Naive thymus-derived CD4-positive, alpha-beta T cell (primary cell): Measurements from ENCODE around the gene PCSK9. TPM values are rescaled to one million over a fixed set of nuclear protein-coding genes. Genes with fewer than 3 reads are reported as not detected.

Experiments used
- ATAC-seq: fragments of 150-1000 bp; cut with Tn5 transposase; 2 replicates; pipeline ENCODE4 v1.10.0; 2021; ENCODE audit warnings: mild to moderate bottlenecking, moderate library complexity
- CTCF ChIA-PET: fragments of 350-600 bp; sonication (Branson Sonifier 250); formaldehyde crosslinking; loops from one replicate; lab custom pipeline; 2021; ENCODE audit warnings: antibody characterized with exemption; lab: Charles Lee
- POLR2A ChIA-PET: fragments of 350-600 bp; sonication (Branson Sonifier 250); formaldehyde crosslinking; loops from one replicate; lab custom pipeline; 2021; ENCODE audit warnings: antibody characterized with exemption, inconsistent platforms; lab: Charles Lee
- DNase-seq, 9 donors: peaks; one replicate each; pipeline versions ENCODE4 v3.0.0 to v3.0.0-alpha.2; 2020 to 2022; ENCODE audit warnings: mixed read lengths in 1 of 9
- H3K27ac ChIP-seq: one replicate; pipeline ENCODE4 v1.7.0; 2013; ENCODE audit warnings: mild to moderate bottlenecking, low read depth, low read length, moderate library complexity
- H3K27me3 ChIP-seq, 2 donors: one replicate each; pipeline ENCODE4 v1.7.0; 2013; ENCODE audit warnings: low read length in 2 of 2, mild to moderate bottlenecking in 2 of 2, moderate library complexity in 2 of 2; ENCODE audit not compliant: control insufficient read depth in 2 of 2, insufficient read depth in 2 of 2
- H3K36me3 ChIP-seq, 3 experiments: 1 replicate in 2 of 3; 2 replicates in 1 of 3; pipeline ENCODE4 v1.7.0; 2013; ENCODE audit warnings: low read length in 3 of 3, mild to moderate bottlenecking in 3 of 3, moderate library complexity in 1 of 3; ENCODE audit not compliant: insufficient read depth in 3 of 3, control insufficient read depth in 2 of 3
- H3K4me1 ChIP-seq, 2 donors: one replicate each; pipeline ENCODE4 v1.7.0; 2013; ENCODE audit warnings: low read length in 2 of 2, mild to moderate bottlenecking in 2 of 2, moderate library complexity in 1 of 2; ENCODE audit not compliant: control insufficient read depth in 2 of 2, insufficient read depth in 2 of 2
- H3K4me3 ChIP-seq: 2 replicates; pipeline ENCODE4 v1.7.0; 2013; ENCODE audit warnings: mild to moderate bottlenecking, low read length
- H3K9me3 ChIP-seq, 3 experiments: 1 replicate in 2 of 3; 2 replicates in 1 of 3; pipeline ENCODE4 v1.7.0; 2013; ENCODE audit warnings: low read length in 3 of 3; ENCODE audit not compliant: control insufficient read depth in 2 of 3
- H3K27ac Mint-ChIP-seq, 9 donors: one replicate each; pipeline ENCODE4 v1.8.0; 2020 to 2022; ENCODE audit warnings: mixed read lengths in 9 of 9, mild to moderate bottlenecking in 8 of 9, moderate library complexity in 5 of 9, inconsistent platforms in 2 of 9
- H3K27me3 Mint-ChIP-seq, 5 donors: one replicate each; pipeline ENCODE4 v1.8.0; 2021 to 2022; ENCODE audit warnings: mixed read lengths in 5 of 5, mild to moderate bottlenecking in 1 of 5
- H3K36me3 Mint-ChIP-seq, 5 donors: one replicate each; pipeline ENCODE4 v1.8.0; 2020 to 2022; ENCODE audit warnings: mixed read lengths in 5 of 5, mild to moderate bottlenecking in 3 of 5, inconsistent platforms in 1 of 5
- H3K4me1 Mint-ChIP-seq, 7 donors: one replicate each; pipeline ENCODE4 v1.8.0; 2020 to 2022; ENCODE audit warnings: mixed read lengths in 7 of 7, mild to moderate bottlenecking in 3 of 7, inconsistent platforms in 1 of 7
- H3K4me3 Mint-ChIP-seq, 10 donors: one replicate each; pipeline ENCODE4 v1.8.0; 2020 to 2022; ENCODE audit warnings: mild to moderate bottlenecking in 10 of 10, mixed read lengths in 10 of 10, moderate library complexity in 6 of 10, inconsistent platforms in 2 of 10
- H3K9me3 Mint-ChIP-seq, 11 donors: one replicate each; pipeline ENCODE4 v1.8.0; 2020 to 2022; ENCODE audit warnings: mixed read lengths in 11 of 11, mild to moderate bottlenecking in 4 of 11, inconsistent platforms in 1 of 11, moderate library complexity in 1 of 11
- intact Hi-C, 2 donors: fragments of 100-400 bp; cut with micrococcal nuclease; formaldehyde crosslinking; loops; one replicate each; pipeline ENCODE4 v1.15.1; 2023
- polyA plus RNA-seq, 2 donors: library from polyadenylated mRNA; unstranded; fragments of 300-500 nt; fragmentation: Illumina TruSeq; gene quantifications; one replicate each; pipeline ENCODE4 v1.2.3, GENCODE V29; 2021
- total RNA-seq, 6 experiments: library from RNA in 5 of 6; stranded (reverse) in 5 of 6; gene quantifications; 1 replicate in 5 of 6; 2 replicates in 1 of 6; pipeline ENCODE4 v1.2.3 and lab custom pipeline; 2021 to 2026

Gene PCSK9
- total and polyA plus RNA-seq, 7 experiments from 2014 or later = not detected

DNA sequence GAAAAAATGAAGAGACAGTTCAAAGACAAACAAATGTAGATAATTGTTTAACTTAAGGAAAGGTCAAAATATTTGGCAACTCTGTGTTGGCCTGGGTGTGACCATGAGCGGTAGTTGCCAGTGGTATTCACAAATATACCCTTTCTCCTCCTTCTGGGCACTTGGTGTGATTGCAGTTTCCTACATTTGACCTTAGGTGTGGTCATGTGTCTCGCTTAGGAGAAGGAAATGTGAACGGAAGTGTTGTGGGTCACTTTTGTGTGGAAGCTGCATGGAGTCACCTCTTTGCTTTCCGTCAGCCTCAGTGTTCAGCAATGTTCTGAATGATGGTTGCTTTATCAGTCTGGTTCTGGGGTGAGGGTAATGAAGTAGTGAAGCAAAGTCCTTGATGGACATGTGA, 3.4 kb upstream of the PCSK9 start:
- Histone ChIP-seq H3K9me3 (no peaks in the 10 kb centered on the region), H3K4me1 (no peaks in the 10 kb centered on the region), H3K4me3 (no peak overlapping the region), H3K27me3 (no peaks in the 10 kb centered on the region), H3K36me3 (no peaks in the 10 kb centered on the region), H3K27ac (no peak overlapping the region)
- ChIA-PET CTCF (no interaction called here), POLR2A (no interaction called here)
- H3K4me1 Mint-ChIP-seq = peaks cover 0 to 6% (median 0%) of the 10 kb centered on the region in 7 donors
- intact Hi-C loops = no loop called here
- H3K27me3 Mint-ChIP-seq = peaks cover 54 to 71% (median 66%) of the 10 kb centered on the region in 5 donors
- DNase-seq (no peak), ATAC-seq (peak; percentile 57)
- no peak overlapping the region for H3K4me3 Mint-ChIP-seq
- no peaks in the 10 kb centered on the region for H3K36me3 Mint-ChIP-seq
- H3K27ac Mint-ChIP-seq = no peak overlapping the region
- H3K9me3 Mint-ChIP-seq = no peaks in the 10 kb centered on the region

DNA sequence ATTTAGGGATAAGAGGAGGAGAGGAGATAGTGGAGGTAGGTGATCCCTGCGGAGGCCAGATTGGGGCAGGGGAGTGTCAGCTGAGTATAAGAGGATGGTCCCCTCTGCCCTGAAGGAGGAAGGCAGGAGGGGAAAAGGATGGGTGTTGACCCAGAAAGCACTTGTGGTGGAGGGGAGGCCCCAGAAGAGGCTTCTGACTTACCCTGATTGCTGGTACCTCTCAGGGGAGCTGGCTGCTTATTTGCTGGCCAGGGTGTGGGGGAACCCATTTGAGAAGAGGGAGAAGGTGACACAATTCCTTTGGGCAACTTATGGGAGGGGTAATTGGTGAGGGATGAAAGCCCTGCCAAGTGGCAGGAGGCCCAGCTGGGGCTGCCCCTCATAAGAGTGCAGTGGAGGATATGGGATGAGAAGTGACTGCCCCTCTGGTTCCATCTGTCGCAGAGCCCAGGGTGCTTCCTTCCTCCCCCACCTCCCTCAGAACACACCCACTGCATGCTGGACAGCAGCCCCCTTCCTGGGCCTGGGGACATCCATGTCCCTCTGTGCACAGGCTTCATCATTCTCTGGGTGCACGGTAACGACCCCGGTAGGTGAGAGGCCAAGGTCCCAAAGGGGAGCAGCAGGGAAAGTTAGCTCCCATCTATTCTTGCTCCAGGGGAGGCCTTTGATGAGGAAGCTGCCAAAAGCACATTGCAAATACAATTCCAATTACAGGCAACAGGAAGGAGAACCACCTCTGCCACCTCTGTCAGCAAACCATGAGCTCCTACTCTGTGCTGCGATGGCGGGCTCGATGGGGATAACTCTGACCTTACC, 1.4 kb upstream of the PCSK9 start:
- H3K4me3 ChIP-seq = no peak overlapping the region
- no peaks in the 10 kb centered on the region for H3K4me1 ChIP-seq
- no peak for ATAC-seq
- ChIA-PET CTCF (no interaction called here), POLR2A (no interaction called here)
- no peak overlapping the region for H3K27ac ChIP-seq
- Mint-ChIP-seq H3K27me3 (peaks cover 62 to 85% (median 71%) of the 10 kb centered on the region in 5 donors), H3K36me3 (no peaks in the 10 kb centered on the region), H3K4me3 (no peak overlapping the region), H3K4me1 (peaks cover 0 to 6% (median 0%) of the 10 kb centered on the region in 7 donors), H3K27ac (no peak overlapping the region), H3K9me3 (no peaks in the 10 kb centered on the region)
- no peaks in the 10 kb centered on the region for H3K36me3 ChIP-seq
- DNase-seq = no peak
- no peaks in the 10 kb centered on the region for H3K9me3 ChIP-seq
- intact Hi-C loops = no loop called here
- H3K27me3 ChIP-seq = no peaks in the 10 kb centered on the region

GRCh38 chr1:55038552-55038838, 853 bp upstream of the PCSK9 start:
- no peaks in the 10 kb centered on the region for H3K36me3 ChIP-seq
- H3K9me3 ChIP-seq = no peaks in the 10 kb centered on the region
- H3K27me3 Mint-ChIP-seq = peaks cover 57 to 82% (median 66%) of the 10 kb centered on the region in 5 donors
- no peaks in the 10 kb centered on the region for H3K27me3 ChIP-seq
- H3K4me3 Mint-ChIP-seq = no peak overlapping the region
- POLR2A ChIA-PET = no interaction called here
- ATAC-seq (no peak), DNase-seq (no peak)
- H3K4me3 ChIP-seq = no peak overlapping the region
- H3K27ac ChIP-seq = no peak overlapping the region
- peaks cover 0 to 6% (median 0%) of the 10 kb centered on the region in 7 donors for H3K4me1 Mint-ChIP-seq
- no peak overlapping the region for H3K27ac Mint-ChIP-seq
- intact Hi-C loops = no loop called here
- H3K9me3 Mint-ChIP-seq = no peaks in the 10 kb centered on the region
- CTCF ChIA-PET = no interaction called here
- no peaks in the 10 kb centered on the region for H3K36me3 Mint-ChIP-seq
- H3K4me1 ChIP-seq = no peaks in the 10 kb centered on the region

- Mint-ChIP-seq H3K27me3 (peaks cover 52 to 82% (median 63%) of the 10 kb centered on the region in 5 donors), H3K36me3 (no peaks in the 10 kb centered on the region), H3K4me1 (peaks cover 0 to 6% (median 0%) of the 10 kb centered on the region in 7 donors), H3K4me3 (no peak overlapping the region), H3K9me3 (no peaks in the 10 kb centered on the region), H3K27ac (peak overlapping the region in 1 of 9 donors; percentile 39)
- no peak overlapping the region for H3K4me3 ChIP-seq
- no peaks in the 10 kb centered on the region for H3K27me3 ChIP-seq
- no peaks in the 10 kb centered on the region for H3K9me3 ChIP-seq
- H3K4me1 ChIP-seq = no peaks in the 10 kb centered on the region
- POLR2A ChIA-PET = no interaction called here
- H3K36me3 ChIP-seq = no peaks in the 10 kb centered on the region
- no peak for ATAC-seq
- no peak overlapping the region for H3K27ac ChIP-seq
- CTCF ChIA-PET = no interaction called here
- no peak for DNase-seq
- intact Hi-C loops = no loop called here
These were observed 390 bp upstream of the PCSK9 start for GRCh38 chr1:55038974-55039341.

DNA sequence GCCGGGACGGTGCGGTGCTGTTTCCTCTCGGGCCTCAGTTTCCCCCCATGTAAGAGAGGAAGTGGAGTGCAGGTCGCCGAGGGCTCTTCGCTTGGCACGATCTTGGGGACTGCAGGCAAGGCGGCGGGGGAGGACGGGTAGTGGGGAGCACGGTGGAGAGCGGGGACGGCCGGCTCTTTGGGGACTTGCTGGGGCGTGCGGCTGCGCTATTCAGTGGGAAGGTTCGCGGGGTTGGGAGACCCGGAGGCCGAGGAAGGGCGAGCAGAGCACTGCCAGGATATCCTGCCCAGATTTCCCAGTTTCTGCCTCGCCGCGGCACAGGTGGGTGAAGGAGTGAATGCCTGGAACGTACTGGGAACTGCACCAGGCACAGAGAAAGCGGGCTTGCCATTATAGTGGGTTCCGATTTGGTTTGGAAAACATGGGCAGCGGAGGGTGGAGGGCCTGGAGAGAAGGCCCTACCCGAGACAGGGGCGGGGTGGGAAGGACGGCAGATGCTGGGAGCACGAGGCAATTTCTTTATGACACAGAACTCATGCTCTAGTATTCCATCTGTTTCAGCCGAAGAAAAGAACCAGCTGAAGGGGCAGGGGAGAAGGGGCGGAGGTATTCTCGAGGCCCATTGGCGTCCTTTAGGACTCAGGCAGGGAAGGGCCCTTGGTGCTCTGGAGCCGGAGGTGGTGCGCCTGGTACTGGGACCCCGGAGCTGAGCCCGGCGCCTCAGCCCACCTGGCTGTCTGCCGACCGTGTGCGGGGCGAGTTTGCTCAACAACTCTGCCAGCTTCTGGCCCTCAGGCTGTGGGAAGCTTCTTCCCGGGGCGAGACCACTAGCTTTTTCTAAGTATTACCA, 960 bp downstream of the PCSK9 start:
- DNase-seq (no peak), ATAC-seq (no peak)
- CTCF ChIA-PET = no interaction called here
- Mint-ChIP-seq H3K4me1 (peaks cover 0 to 6% (median 0%) of the 10 kb centered on the region in 7 donors), H3K27ac (no peak overlapping the region), H3K36me3 (no peaks in the 10 kb centered on the region), H3K27me3 (peaks cover 43 to 72% (median 52%) of the 10 kb centered on the region in 5 donors), H3K9me3 (no peaks in the 10 kb centered on the region), H3K4me3 (no peak overlapping the region)
- POLR2A ChIA-PET = no interaction called here
- Histone ChIP-seq H3K27me3 (no peaks in the 10 kb centered on the region), H3K4me3 (no peak overlapping the region), H3K36me3 (no peaks in the 10 kb centered on the region), H3K4me1 (no peaks in the 10 kb centered on the region), H3K27ac (no peak overlapping the region), H3K9me3 (no peaks in the 10 kb centered on the region)
- intact Hi-C loops = no loop called here

DNA sequence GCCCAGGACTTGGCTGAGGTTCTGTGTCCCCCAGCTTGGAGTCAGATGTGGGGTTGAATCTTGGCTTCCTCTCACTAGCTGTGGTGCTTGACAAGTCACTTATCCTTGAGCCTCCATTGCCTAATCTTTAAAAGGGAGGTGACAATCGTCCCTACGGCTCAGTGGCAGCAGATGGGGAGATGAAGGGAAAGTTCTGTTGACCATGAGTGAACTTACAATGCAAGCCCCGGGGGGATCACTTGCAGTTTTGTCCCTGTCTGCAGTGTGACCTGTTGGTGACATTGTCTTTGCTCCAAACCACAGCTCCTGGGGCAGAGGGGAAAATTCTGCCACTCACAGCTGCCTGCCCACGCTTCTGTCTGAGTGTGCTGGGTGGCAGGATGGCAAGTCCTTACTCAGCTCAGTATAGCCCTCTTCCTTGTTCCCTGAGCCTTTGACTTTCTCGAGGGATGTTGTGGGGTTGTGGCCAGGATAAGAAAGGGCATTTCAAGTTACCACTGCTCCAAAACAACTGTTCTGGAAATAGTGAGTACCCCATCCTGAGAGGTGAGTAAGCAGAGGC, 1.7 kb downstream of the PCSK9 start:
- ATAC-seq = no peak
- no peak for DNase-seq
- no peak overlapping the region for H3K27ac Mint-ChIP-seq
- no peak overlapping the region for H3K27ac ChIP-seq
- peaks cover 36 to 65% (median 45%) of the 10 kb centered on the region in 5 donors for H3K27me3 Mint-ChIP-seq
- H3K27me3 ChIP-seq = no peaks in the 10 kb centered on the region
- H3K9me3 ChIP-seq = no peaks in the 10 kb centered on the region
- CTCF ChIA-PET = no interaction called here
- intact Hi-C loops = no loop called here
- no peaks in the 10 kb centered on the region for H3K9me3 Mint-ChIP-seq
- H3K4me1 ChIP-seq = no peaks in the 10 kb centered on the region
- H3K4me3 ChIP-seq = no peak overlapping the region
- no peaks in the 10 kb centered on the region for H3K36me3 ChIP-seq
- no peak overlapping the region for H3K4me3 Mint-ChIP-seq
- POLR2A ChIA-PET = no interaction called here
- no peaks in the 10 kb centered on the region for H3K36me3 Mint-ChIP-seq
- H3K4me1 Mint-ChIP-seq = peaks cover 0 to 4% (median 0%) of the 10 kb centered on the region in 7 donors
